ENCODE data around the gene TBC1D12.

GRCh38 chr10:94489976-94490788, 87.8 kb downstream of the TBC1D12 start:
- TF ChIP-seq CTCF (IDR thresholded peaks at IDR 0.05; ENCODE audit: borderline replicate concordance, extremely low read depth, low read length, poor library complexity, severe bottlenecking) (no peak), EZH2 (IDR thresholded peaks at IDR 0.05; ENCODE audit: borderline replicate concordance, low read depth, low read length, severe bottlenecking) (no peak)

Data from DND-41 (cell line).